ENCODE data around the gene TTC13.

The TTC13 gene

GRCh38 chr1:230868736-230869385, 109.8 kb downstream of the TTC13 start:
- peak; percentile 35 to 85 (median 80) for DNase-seq

DNA sequence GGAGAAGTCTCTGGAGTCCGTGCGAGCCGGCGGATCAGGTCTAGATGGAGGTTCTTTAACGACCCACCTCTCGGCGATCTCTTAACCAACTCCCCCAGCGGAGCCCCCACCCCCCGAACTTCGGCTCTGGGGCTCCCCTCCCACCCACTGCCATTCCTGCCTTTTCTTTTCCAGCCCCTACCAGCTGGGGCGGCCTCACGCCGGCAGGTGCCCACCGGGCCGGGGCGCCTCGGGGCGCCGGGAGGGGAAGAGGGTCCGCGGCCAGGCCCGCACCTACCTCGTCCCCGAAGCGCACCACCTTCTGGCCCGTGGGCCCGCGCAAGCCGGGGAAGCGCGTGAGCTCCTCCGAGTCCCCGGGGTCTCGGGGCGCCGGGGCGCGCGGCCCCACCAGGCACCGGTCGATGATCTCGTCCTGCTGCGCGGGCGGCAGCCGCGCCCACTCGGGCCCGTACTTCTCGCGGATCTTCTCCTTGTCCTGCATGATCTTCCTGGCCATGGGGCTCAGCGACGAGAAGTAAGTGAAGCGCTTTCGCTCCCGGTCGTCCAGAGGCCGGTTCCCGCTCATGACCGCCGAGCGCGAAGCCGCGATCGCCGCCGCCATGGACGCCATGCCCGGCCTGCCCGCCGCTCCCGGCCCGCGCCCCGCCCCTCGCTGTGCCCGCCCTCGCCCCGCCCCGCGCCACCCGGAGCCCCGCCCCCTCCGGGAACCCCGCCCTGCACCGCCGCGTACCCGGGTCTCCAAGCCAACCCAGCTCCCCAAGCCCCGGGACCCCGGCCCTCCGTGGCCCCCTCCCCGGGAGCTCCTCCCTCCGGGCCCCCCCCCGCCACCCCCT, 110.5 kb downstream of the TTC13 start, which contains the start of gene C1orf198:
Gene C1orf198, minus strand, starts transcription at position 619 of the 833 bp plus-strand sequence. Its CDS starts 9 bp downstream, at position 610.
- peak; percentile 35 to 88 (median 86) for DNase-seq

- peak in 1 of 3 experiments; percentile 28 for DNase-seq
Measured at GRCh38 chr1:230867101-230867902, 111.4 kb downstream of the TTC13 start.

GRCh38 chr1:230866171-230867070, 112.2 kb downstream of the TTC13 start:
- DNase-seq = no peak

GRCh38 chr1:230865062-230865817, 113.4 kb downstream of the TTC13 start:
- no peak for DNase-seq

DNA sequence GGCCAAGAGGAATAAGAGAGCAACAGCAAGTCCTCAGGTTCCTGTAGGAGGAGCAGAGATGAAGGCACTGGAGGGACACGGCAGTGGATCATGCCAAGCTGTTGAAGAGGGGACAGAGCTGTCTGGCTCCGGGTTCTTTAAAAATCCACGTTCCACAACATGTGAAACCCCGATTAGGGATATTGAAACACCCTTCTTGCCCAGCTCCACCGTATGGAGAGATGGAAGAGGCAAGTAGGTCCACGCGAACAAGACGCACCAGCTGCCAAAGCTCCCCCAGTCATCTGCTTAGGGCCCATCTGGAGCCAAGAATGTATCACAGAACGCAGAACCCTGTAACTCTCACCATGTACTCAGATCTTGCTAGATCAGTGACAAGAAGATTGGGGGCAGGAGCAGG, 114.2 kb downstream of the TTC13 start:
- DNase-seq = no peak

- DNase-seq = no peak
Measured at GRCh38 chr1:230863449-230863848, 115.2 kb downstream of the TTC13 start.

GRCh38 chr1:230861970-230862595, 116.6 kb downstream of the TTC13 start:
- no peak for DNase-seq

- no peak for DNase-seq
Measured at GRCh38 chr1:230861489-230861888, 117.2 kb downstream of the TTC13 start.

- DNase-seq = no peak
Measured at GRCh38 chr1:230860617-230861384, 117.9 kb downstream of the TTC13 start.

DNA sequence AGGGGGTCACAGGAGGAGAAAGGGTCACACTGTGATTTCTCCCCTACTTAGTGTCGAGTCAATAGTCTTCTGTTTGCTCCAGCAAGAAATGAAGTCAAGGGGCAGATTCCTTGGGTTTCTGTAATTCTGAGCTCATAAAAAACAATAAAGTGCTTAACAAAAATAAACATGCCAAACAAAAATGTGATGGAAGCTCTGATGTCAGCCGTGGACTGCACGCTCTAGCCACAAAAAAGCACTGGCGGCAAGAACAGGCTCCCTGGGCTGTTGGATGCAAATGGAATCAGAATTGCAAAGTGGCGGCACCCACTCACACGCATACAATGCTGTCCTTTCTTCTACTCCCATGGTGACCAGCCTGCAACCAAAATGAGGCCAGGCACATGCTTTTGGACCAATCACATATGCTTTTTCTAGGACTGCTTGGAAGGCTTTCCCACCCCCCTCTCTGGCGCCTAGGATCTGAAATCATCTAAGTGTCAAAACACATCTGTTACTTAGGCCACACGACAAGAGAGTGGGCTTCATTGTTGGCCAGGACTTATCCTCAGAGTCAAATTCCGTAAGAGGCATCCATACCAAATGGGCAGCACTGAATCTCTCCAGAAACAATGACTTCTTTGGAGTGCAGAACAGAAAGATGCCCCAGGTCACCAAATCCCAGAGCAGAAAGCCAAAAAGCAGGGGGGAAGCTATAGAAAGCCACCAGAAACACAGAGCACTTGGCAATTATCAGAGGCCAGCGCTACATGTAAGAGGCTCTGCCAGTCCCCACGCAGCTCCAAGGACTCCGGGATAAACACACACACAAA, 119.5 kb downstream of the TTC13 start:
- DNase-seq = no peak

DNA sequence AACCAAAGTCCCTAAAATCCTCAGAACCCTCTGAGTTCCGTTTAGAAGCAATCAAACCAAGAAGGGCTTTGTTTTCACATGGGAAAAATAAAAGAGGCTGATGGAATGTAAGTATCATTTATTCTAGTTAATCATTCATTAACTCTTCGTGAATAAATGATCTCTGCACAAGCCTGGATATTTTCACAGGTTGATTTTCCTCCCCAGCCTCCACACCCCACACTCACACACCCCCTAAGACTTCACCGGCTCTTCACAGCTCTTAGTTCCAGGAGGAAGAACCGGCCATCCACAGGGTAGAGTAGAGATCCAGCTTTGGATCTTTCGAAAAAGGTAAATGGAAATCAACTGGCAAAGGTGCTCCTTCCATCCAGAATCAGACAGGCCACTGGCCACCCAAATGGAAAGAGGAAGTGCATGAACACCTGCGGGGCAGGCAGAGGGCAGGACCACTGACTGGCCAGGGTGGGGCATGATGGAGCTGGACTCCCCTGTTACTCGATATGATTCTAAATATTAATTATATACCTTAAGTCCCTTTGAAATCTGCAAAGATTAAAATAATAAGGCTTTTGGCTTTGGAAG, 120.3 kb downstream of the TTC13 start:
- no peak for DNase-seq

DNA sequence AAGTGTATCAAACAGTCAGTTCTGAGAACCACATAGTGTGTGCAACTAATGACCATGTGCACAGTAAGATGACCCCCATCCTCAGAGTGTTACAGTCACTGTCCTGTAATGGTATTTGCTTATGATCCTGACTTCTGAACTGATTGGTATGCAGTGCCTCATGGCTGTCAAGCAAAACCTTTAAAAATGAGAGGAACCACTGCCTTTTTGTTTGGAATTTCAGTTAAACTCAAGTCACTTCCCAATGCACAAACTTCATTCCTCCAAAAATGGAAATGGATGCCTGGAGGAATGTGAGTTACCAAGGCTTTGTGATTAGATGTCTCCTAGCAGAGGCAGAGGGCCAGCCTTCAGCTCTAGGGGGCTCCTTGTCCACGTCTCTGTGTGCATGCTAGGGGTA, 120.8 kb downstream of the TTC13 start:
- no peak for DNase-seq

DNA sequence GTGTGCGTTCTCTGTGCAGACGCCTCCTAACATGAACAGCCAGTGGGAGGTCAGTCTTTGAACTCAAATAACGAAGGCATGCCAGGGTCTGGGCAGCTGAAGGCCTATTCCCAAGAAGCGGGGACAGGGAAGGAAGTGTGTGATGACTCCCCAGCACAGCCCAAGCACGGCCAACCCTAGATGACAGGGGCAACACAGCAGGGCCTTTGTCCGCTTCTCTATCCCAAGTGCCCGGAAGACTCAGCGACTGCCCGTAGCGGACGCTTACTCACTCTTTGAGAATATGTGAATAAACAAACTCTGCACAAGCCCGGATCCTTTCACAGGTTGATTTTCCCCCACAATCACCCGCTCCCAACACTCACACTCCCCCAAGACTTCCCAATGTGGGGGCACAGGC, 121.6 kb downstream of the TTC13 start:
- no peak for DNase-seq
